HepG2 (cell line): ENCODE results near the gene EGFLAM. TPM values are rescaled to one million over a fixed set of nuclear protein-coding genes. Genes with fewer than 3 reads are reported as not detected.

Source experiments
- ATAC-seq: fragments of 200-7000 bp; cut with Tn5 transposase; 3 replicates; pipeline ENCODE4 v1.9.1; 2020; ENCODE audit warnings: mild to moderate bottlenecking, moderate library complexity
- BruUV-seq: library from RNA; stranded (reverse); fragments of 400-500 nt; replicated peaks from 2 replicates; lab custom pipeline; 2021; lab: Mats Ljungman, UMichigan
- CTCF ChIA-PET: fragments of 300-600 bp; formaldehyde crosslinking; extraction: SDS; loops from one replicate; lab custom pipeline; 2021; ENCODE audit warnings: low total read pairs, inconsistent platforms, low intra/inter-chr PET ratio; lab: Yijun Ruan, JAX
- POLR2A ChIA-PET: fragments of 350-600 bp; sonication (Branson Sonifier 250); formaldehyde crosslinking; loops from one replicate; lab custom pipeline; 2020; ENCODE audit warnings: antibody characterized with exemption, inconsistent platforms; lab: Yijun Ruan, JAX
- DNase-seq: peaks from one replicate; pipeline ENCODE4 v3.0.0-alpha.2; 2015; ENCODE audit warnings: low spot score
- FAIRE-seq: peaks from 3 replicates; lab custom pipeline; 2011; peaks lifted over from hg19 to GRCh38; lab: Jason Lieb, UNC
- H2AFZ ChIP-seq: one replicate; pipeline ENCODE4 v1.6.1; 2011; ENCODE audit warnings: low read length, inconsistent platforms
- H3K27ac ChIP-seq: fragments of 300-600 bp; 3 replicates; pipeline ENCODE4 v1.8.0; 2011; ENCODE audit warnings: mixed run types, mild to moderate bottlenecking, mixed read lengths, low read length, inconsistent platforms; ENCODE audit not compliant: insufficient read depth; ENCODE audit errors: extremely low read length
- H3K27me3 ChIP-seq, 2 experiments: fragments of 200-600 bp in 1 of 2; 2 replicates in 1 of 2; 3 replicates in 1 of 2; pipeline versions ENCODE4 v1.6.0 to v1.8.0; 2011; ENCODE audit warnings: low read length in 2 of 2, mild to moderate bottlenecking in 2 of 2, moderate library complexity in 2 of 2, inconsistent platforms in 1 of 2; ENCODE audit not compliant: insufficient read depth in 2 of 2, control insufficient read depth in 1 of 2
- H3K36me3 ChIP-seq, 2 experiments: fragments of 200-600 bp in 1 of 2; replicated peaks in 1 of 2; 2 replicates in 1 of 2; 3 replicates in 1 of 2; pipeline versions ENCODE4 v1.5.1 to v1.8.0; 2011; ENCODE audit warnings: low read length in 2 of 2, inconsistent platforms in 1 of 2; ENCODE audit not compliant: insufficient read depth in 2 of 2, control insufficient read depth in 1 of 2
- H3K4me1 ChIP-seq: 2 replicates; pipeline ENCODE4 v1.5.1; 2012; ENCODE audit warnings: low read length, inconsistent platforms; ENCODE audit not compliant: insufficient read depth
- H3K4me2 ChIP-seq: 2 replicates; pipeline ENCODE4 v1.6.0; 2011; ENCODE audit warnings: low read depth, low read length, inconsistent platforms
- H3K4me3 ChIP-seq, 3 experiments: fragments of 200-600 bp in 1 of 3; sonication (generic), shearing (Covaris generic) in 1 of 3; replicated peaks in 1 of 3; 2 replicates each; pipeline ENCODE4 v1.5.1; 2011 to 2016; ENCODE audit warnings: low read length in 3 of 3, inconsistent platforms in 2 of 3, low read depth in 2 of 3, mild to moderate bottlenecking in 2 of 3, control low read depth in 1 of 3, mixed read lengths in 1 of 3; ENCODE audit not compliant: insufficient read depth in 1 of 3
- H3K79me2 ChIP-seq: one replicate; pipeline ENCODE4 v1.6.1; 2011; ENCODE audit warnings: low read length, inconsistent platforms; ENCODE audit not compliant: insufficient read depth
- H3K9ac ChIP-seq: 2 replicates; pipeline ENCODE4 v1.6.0; 2011; ENCODE audit warnings: mild to moderate bottlenecking, low read depth, low read length, inconsistent platforms; ENCODE audit not compliant: insufficient read depth
- H3K9me3 ChIP-seq: 2 replicates; pipeline ENCODE4 v1.5.1; 2012; ENCODE audit warnings: mild to moderate bottlenecking, low read length
- H4K20me1 ChIP-seq: 2 replicates; pipeline ENCODE4 v1.6.0; 2011; ENCODE audit warnings: inconsistent platforms, mild to moderate bottlenecking, low read length, moderate library complexity; ENCODE audit not compliant: insufficient read depth
- ARID5B ChIP-seq: IDR thresholded peaks from 2 replicates; pipeline ENCODE4 v1.4.0; 2020; ENCODE audit warnings: mild to moderate bottlenecking, missing genetic modification reagents
- CHD2 ChIP-seq: IDR thresholded peaks from 2 replicates; pipeline ENCODE4 v1.6.1; 2011; ENCODE audit warnings: low read depth, low read length, improper control_type of control experiment
- HNF4G ChIP-seq, 2 experiments: sonication (generic) in 1 of 2; formaldehyde crosslinking in 1 of 2; IDR thresholded peaks; 2 replicates each; pipeline versions ENCODE4 v1.4.0 to v1.6.1; 2011 to 2020; ENCODE audit warnings: borderline replicate concordance in 2 of 2, low read depth in 2 of 2, mild to moderate bottlenecking in 2 of 2, low read length in 1 of 2, missing genetic modification reagents in 1 of 2, moderate library complexity in 1 of 2
- JUND ChIP-seq: sonication (generic); formaldehyde crosslinking; IDR thresholded peaks from 2 replicates; pipeline ENCODE4 v1.8.0; 2022; ENCODE audit warnings: mild to moderate bottlenecking, missing genetic modification reagents
- LRRFIP1 ChIP-seq: sonication (generic); formaldehyde crosslinking; conservative IDR thresholded peaks from 2 replicates; pipeline ENCODE4 v1.4.0; 2020; ENCODE audit warnings: missing genetic modification reagents
- RAD51 ChIP-seq: fragments of 450-650 bp; IDR thresholded peaks from 2 replicates; pipeline ENCODE4 v1.6.1; 2016; ENCODE audit warnings: borderline replicate concordance
- RXRB ChIP-seq: IDR thresholded peaks from 2 replicates; pipeline ENCODE4 v1.6.1; 2016; ENCODE audit warnings: borderline replicate concordance, missing genetic modification reagents, missing compliant biosample characterization
- SKIL ChIP-seq: sonication (generic); formaldehyde crosslinking; IDR thresholded peaks from 2 replicates; pipeline ENCODE4 v1.8.0; 2022; ENCODE audit warnings: missing genetic modification reagents, mild to moderate bottlenecking, moderate library complexity, borderline replicate concordance
- ZBTB38 ChIP-seq: sonication (generic); formaldehyde crosslinking; IDR thresholded peaks from 2 replicates; pipeline ENCODE4 v1.5.1; 2020; ENCODE audit warnings: mild to moderate bottlenecking, missing genetic modification reagents
- ZNF619 ChIP-seq: sonication (generic); formaldehyde crosslinking; IDR thresholded peaks from 2 replicates; pipeline ENCODE4 v1.4.0; 2020; ENCODE audit warnings: mild to moderate bottlenecking, missing genetic modification reagents
- ZSCAN25 ChIP-seq: sonication (generic); formaldehyde crosslinking; IDR thresholded peaks from 2 replicates; pipeline ENCODE4 v1.8.0; 2022; ENCODE audit warnings: mild to moderate bottlenecking, missing genetic modification reagents
- WGBS: methylation state at CpG from one replicate; pipeline ENCODE4 v1.1.6; 2017; ENCODE audit warnings: low lambda C conversion rate; 5-methylcytosine and 5-hydroxymethylcytosine counted together
- in situ Hi-C: cut with HindIII; loops from 2 replicates; pipeline ENCODE4 v1.10.0; 2017; ENCODE audit warnings: low pct_unique_long_range_greater_than_20kb; ENCODE audit not compliant: extremely low pct_ligation_motif_present
- intact Hi-C: fragments of 100-400 bp; cut with micrococcal nuclease; formaldehyde crosslinking; loops from one replicate; pipeline ENCODE4 v1.10.0; 2022; ENCODE audit not compliant: unreplicated experiment
- polyA plus RNA-seq, 8 experiments: library from polyadenylated mRNA; depleted of rRNA in 3 of 8; stranded (reverse) in 7 of 8; unstranded in 1 of 8; fragments of >200 nt; fragmentation: Illumina TruSeq in 4 of 8; extraction: Trizol in 4 of 8; gene quantifications; 2 replicates each; pipeline versions ENCODE4 v1.2.1 to v1.2.3, GENCODE V29; 2011 to 2016; ENCODE audit warnings: low read depth in 4 of 8, missing spikeins in 1 of 8, mixed read lengths in 1 of 8; ENCODE audit not compliant: insufficient read depth in 1 of 8
- total RNA-seq, 5 experiments: library from RNA; depleted of rRNA; stranded (reverse); fragments of >200 nt; fragmentation: Illumina TruSeq; extraction: Trizol; gene quantifications; 2 replicates each; pipeline ENCODE4 v1.2.3, GENCODE V29; 2016; ENCODE audit warnings: low read depth in 1 of 5

EGFLAM gene
- total and polyA plus RNA-seq, 2 of the 13 experiments (the other 11 are each of a cell fraction or from before 2014, with no cell fraction given), result not detected

- no peak for ATAC-seq
- POLR2A ChIA-PET, result no interaction called here
- Histone ChIP-seq H3K9ac (no peak overlapping the region), H3K27ac (no peak overlapping the region), H3K9me3 (no peaks in the 10 kb centered on the region), H3K4me1 (no peaks in the 10 kb centered on the region), H2AFZ (no peak overlapping the region), H3K27me3 (peaks cover 2 to 43% of the 10 kb centered on the region in 2 experiments; a peak in 4 of 5 replicates), H3K4me3 (no peak overlapping the region), H3K79me2 (no peaks in the 10 kb centered on the region), H3K36me3 (no peaks in the 10 kb centered on the region), H4K20me1 (no peaks in the 10 kb centered on the region), H3K4me2 (no peak overlapping the region)
- no TSS peak for BruUV-seq
- no peak for FAIRE-seq
- DNase-seq, result no peak
- WGBS, result 14% methylated on average over 3 of the region's 3 CpGs
- CTCF ChIA-PET, result no interaction called here
- in situ Hi-C loops (no loop called here), intact Hi-C loops (no loop called here)
- TF ChIP-seq RXRB (CRISPR knock-in tag) (no peak), LRRFIP1 (CRISPR knock-in tag) (no peak), ZBTB38 (no peak), SKIL (no peak), ZNF619 (CRISPR knock-in tag) (no peak), CHD2 (no peak), ZSCAN25 (CRISPR knock-in tag) (no peak), JUND (CRISPR knock-in tag) (no peak), HNF4G (IDR thresholded peaks at IDR 0.05; ENCODE audit: borderline replicate concordance, low read depth, low read length) (no peak), HNF4G (CRISPR knock-in tag; IDR thresholded peaks at IDR 0.05; ENCODE audit: borderline replicate concordance, low read depth) (no peak), ARID5B (CRISPR knock-in tag) (no peak), RAD51 (no peak)
Measured at GRCh38 chr5:38453506-38453905, 195.1 kb downstream of the EGFLAM start.
